HepG2 (cell line): Measurements from ENCODE around the gene EPN3.

Experiments used
- EP300 ChIP-seq, 3 experiments: sonication (generic) in 1 of 3; formaldehyde crosslinking in 1 of 3; IDR thresholded peaks; 2 replicates each; pipeline versions ENCODE4 v1.5.1 to v1.6.1; 2011 to 2020; ENCODE audit warnings: low read depth in 2 of 3, low read length in 2 of 3, borderline replicate concordance in 1 of 3, improper control_type of control experiment in 1 of 3, mild to moderate bottlenecking in 1 of 3, missing genetic modification reagents in 1 of 3, moderate library complexity in 1 of 3
- ZFP37 ChIP-seq: sonication (generic); formaldehyde crosslinking; IDR thresholded peaks from 2 replicates; pipeline ENCODE4 v1.4.0; 2020; ENCODE audit warnings: missing genetic modification reagents, borderline replicate concordance
- ZNF142 ChIP-seq: sonication (generic); formaldehyde crosslinking; IDR thresholded peaks from 2 replicates; pipeline ENCODE4 v1.4.0; 2020; ENCODE audit warnings: missing genetic modification reagents
- ZNF17 ChIP-seq: sonication (generic); formaldehyde crosslinking; IDR thresholded peaks from 2 replicates; pipeline ENCODE4 v1.5.0; 2020; ENCODE audit warnings: mild to moderate bottlenecking, missing genetic modification reagents
- ZNF274 ChIP-seq: sonication (generic); formaldehyde crosslinking; IDR thresholded peaks from 2 replicates; pipeline ENCODE4 v1.5.1; 2020; ENCODE audit warnings: mild to moderate bottlenecking, missing genetic modification reagents
- ZNF747 ChIP-seq: sonication (generic); formaldehyde crosslinking; IDR thresholded peaks from 2 replicates; pipeline ENCODE4 v1.8.1; 2023; ENCODE audit warnings: missing genetic modification reagents, mild to moderate bottlenecking, borderline replicate concordance
- TF ChIP-seq, protein P1 (sequence below), 2 experiments: IDR thresholded peaks; 2 replicates each; pipeline ENCODE4 v1.6.1; 2011 to 2012; ENCODE audit warnings: low read length in 2 of 2, borderline replicate concordance in 1 of 2, low read depth in 1 of 2, mild to moderate bottlenecking in 1 of 2, moderate library complexity in 1 of 2

DNA sequence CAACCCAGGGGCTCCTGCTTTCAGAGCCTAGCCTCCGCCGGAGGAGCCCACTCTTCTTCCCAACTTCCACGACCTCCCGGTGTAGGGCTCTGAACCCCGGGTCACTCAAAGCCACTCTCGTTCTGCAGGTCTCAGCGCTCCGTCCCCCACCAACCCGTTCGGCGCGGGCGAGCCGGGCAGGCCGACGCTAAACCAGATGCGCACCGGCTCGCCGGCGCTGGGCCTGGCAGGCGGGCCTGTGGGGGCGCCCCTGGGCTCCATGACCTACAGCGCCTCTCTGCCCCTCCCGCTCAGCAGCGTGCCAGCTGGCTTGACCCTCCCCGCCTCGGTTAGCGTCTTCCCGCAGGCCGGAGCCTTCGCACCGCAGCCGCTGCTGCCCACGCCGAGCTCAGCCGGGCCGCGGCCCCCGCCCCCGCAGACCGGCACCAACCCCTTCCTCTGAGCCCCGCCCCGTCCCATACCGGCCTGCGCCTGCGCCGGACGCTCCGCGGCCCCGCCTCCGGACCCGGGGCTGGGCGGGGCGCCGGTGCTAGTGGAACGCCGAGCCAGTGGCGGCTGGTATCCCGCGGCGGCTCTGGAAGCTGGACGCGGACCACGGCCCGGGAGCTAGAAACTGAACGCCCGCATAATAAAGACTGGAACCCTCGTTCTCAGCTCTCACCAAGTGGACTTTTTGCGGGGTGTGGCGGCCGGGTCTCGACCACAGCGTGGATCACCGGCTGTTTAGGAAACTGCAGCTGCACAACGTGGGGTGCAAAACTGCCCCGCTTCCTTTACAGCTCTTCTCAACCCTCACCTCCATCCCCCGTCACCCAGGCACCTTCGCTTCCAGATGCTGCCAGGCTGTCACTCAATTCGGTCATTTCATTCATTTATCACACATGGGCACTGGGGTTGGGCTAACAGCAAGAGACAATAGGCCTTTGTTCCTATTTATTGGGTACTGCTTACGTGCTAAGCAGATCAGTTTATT is 9.5 kb downstream of the EPN3 start:
- peak; percentile 92 for TF ChIP-seq ZNF274 (CRISPR knock-in tag)
- peak; percentile 75; the same call in 1 of the 2 replicates for TF ChIP-seq ZNF142
- no peak for TF ChIP-seq ZNF17 (CRISPR knock-in tag)
- no peak; the same call in 1 of the 2 replicates for TF ChIP-seq ZNF747 (CRISPR knock-in tag)
- TF ChIP-seq, protein P1, sequence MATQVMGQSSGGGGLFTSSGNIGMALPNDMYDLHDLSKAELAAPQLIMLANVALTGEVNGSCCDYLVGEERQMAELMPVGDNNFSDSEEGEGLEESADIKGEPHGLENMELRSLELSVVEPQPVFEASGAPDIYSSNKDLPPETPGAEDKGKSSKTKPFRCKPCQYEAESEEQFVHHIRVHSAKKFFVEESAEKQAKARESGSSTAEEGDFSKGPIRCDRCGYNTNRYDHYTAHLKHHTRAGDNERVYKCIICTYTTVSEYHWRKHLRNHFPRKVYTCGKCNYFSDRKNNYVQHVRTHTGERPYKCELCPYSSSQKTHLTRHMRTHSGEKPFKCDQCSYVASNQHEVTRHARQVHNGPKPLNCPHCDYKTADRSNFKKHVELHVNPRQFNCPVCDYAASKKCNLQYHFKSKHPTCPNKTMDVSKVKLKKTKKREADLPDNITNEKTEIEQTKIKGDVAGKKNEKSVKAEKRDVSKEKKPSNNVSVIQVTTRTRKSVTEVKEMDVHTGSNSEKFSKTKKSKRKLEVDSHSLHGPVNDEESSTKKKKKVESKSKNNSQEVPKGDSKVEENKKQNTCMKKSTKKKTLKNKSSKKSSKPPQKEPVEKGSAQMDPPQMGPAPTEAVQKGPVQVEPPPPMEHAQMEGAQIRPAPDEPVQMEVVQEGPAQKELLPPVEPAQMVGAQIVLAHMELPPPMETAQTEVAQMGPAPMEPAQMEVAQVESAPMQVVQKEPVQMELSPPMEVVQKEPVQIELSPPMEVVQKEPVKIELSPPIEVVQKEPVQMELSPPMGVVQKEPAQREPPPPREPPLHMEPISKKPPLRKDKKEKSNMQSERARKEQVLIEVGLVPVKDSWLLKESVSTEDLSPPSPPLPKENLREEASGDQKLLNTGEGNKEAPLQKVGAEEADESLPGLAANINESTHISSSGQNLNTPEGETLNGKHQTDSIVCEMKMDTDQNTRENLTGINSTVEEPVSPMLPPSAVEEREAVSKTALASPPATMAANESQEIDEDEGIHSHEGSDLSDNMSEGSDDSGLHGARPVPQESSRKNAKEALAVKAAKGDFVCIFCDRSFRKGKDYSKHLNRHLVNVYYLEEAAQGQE (IDR thresholded peaks at IDR 0.05; ENCODE audit: borderline replicate concordance in 1 of 2, low read depth in 1 of 2, low read length in 2 of 2), result peak in 1 of 2 experiments; percentile 57; a peak in 2 of 4 replicates
- TF ChIP-seq EP300 (IDR thresholded peaks at IDR 0.05; ENCODE audit: low read depth in 2 of 2, low read length in 2 of 2), result 0 out of 4 replicates have a peak, but pooled peaks of 1 of the 2 experiments have one; percentile 5
- TF ChIP-seq EP300 (CRISPR knock-in tag; IDR thresholded peaks at IDR 0.05; ENCODE audit: borderline replicate concordance), result 0 out of 2 replicates have a peak, but pooled peaks have one; percentile 11
- TF ChIP-seq ZFP37 (CRISPR knock-in tag), result no peak
